Right renal pelvis (tissue), 4 donors: ENCODE results near the gene ULK4. TPM values are rescaled to one million over a fixed set of nuclear protein-coding genes. Genes with fewer than 3 reads are reported as not detected.
"Not testable (repeated sequence)": the region's sequence is repeated elsewhere in the genome, so short reads cannot be mapped to it uniquely, and the experiment has no call there.

ENCODE experiments used
- DNase-seq, 4 donors: peaks; one replicate each; pipeline ENCODE4 v3.0.0-alpha.2; 2013; ENCODE audit warnings: low read depth in 4 of 4, low spot score in 3 of 4, missing footprints in 1 of 4
- polyA plus RNA-seq, 4 donors: library from polyadenylated mRNA; unstranded; fragments of 120-200 nt; gene quantifications; one replicate each; pipeline ENCODE4 v1.2.1, GENCODE V29; 2013; ENCODE audit not compliant: insufficient read length in 4 of 4

The ULK4 gene
- polyA plus RNA-seq, 4 donors = 4.2 to 6.1 (median 4.6) TPM

- DNase-seq = no peak
These were observed 369.0 kb downstream of the ULK4 start for GRCh38 chr3:41592753-41593510.

- no peak for DNase-seq
These were observed 378.9 kb downstream of the ULK4 start for GRCh38 chr3:41583014-41583413.

- no peak for DNase-seq
These were observed 380.2 kb downstream of the ULK4 start for GRCh38 chr3:41581700-41582099.

GRCh38 chr3:41580274-41580959 lies 381.5 kb downstream of the ULK4 start:
- DNase-seq = no peak

GRCh38 chr3:41579861-41580260 lies 382.0 kb downstream of the ULK4 start:
- no peak for DNase-seq

- no peak for DNase-seq
These were observed 383.1 kb downstream of the ULK4 start for GRCh38 chr3:41578798-41579197.

- DNase-seq = no peak
These were observed 386.2 kb downstream of the ULK4 start for GRCh38 chr3:41575724-41576123.

- DNase-seq = no peak
These were observed 387.0 kb downstream of the ULK4 start for GRCh38 chr3:41574900-41575299.

- no peak for DNase-seq
These were observed 388.3 kb downstream of the ULK4 start for GRCh38 chr3:41573591-41573990.

GRCh38 chr3:41572092-41572491 lies 389.8 kb downstream of the ULK4 start:
- DNase-seq = no peak

GRCh38 chr3:41569632-41570305 lies 392.1 kb downstream of the ULK4 start:
- DNase-seq = no peak

GRCh38 chr3:41565948-41566514 lies 395.9 kb downstream of the ULK4 start:
- no peak for DNase-seq

GRCh38 chr3:41565003-41565402 lies 396.9 kb downstream of the ULK4 start:
- DNase-seq = no peak

GRCh38 chr3:41556245-41556644 lies 405.7 kb downstream of the ULK4 start:
- not testable (repeated sequence) for DNase-seq

- no peak for DNase-seq
These were observed 428.9 kb downstream of the ULK4 start for GRCh38 chr3:41532976-41533375.

- no peak for DNase-seq
These were observed 434.8 kb downstream of the ULK4 start for GRCh38 chr3:41526995-41527573.

- no peak for DNase-seq
These were observed 436.4 kb downstream of the ULK4 start for GRCh38 chr3:41525303-41526064.

GRCh38 chr3:41523897-41524296 lies 438.0 kb downstream of the ULK4 start:
- no peak for DNase-seq

- no peak for DNase-seq
These were observed 439.3 kb downstream of the ULK4 start for GRCh38 chr3:41522612-41523011.

GRCh38 chr3:41521010-41521655 lies 440.8 kb downstream of the ULK4 start:
- no peak for DNase-seq
